ENCODE results near the gene LTA4H. TPM values are rescaled to one million over a fixed set of nuclear protein-coding genes. Genes with fewer than 3 reads are reported as not detected.

The LTA4H gene
- total and polyA plus RNA-seq, 10 of the 15 experiments (the other 5 are each of a cell fraction or from before 2014, with no cell fraction given), result 43.9 to 106 (median 47.3) TPM

DNA sequence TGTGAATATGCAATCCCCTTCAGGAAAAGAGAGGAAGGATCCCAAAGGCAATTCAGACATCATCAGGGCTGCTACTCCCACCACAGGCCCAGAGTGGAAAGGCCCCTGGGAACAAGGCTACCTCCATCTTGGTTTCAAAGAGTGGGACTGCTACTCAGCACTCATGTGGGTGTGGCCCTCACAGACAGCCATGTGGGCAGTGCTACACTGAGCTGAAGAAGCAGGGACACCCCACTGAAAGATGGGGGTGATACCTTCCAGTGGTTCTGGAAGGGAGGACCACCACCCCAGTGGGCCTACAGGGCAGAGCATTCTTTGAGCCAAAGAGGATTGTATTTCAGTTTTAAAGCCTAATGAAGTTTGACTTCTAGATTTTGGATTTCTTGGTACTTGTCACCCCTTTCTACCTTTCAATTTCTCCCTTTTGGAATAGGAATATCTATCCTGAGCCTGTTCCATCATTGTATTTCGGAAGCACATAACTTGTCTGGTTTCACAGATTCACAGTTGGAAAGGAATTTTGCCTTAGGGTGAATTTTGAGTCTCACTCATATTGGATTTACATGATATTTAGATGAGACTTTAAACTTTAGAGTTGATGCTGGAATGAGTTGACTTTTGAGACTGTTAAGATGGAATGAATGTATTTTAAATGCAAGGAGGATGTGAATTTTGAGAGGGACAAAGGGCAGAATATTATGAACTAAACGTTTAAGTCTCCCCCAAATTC lies 16.5 kb upstream of the LTA4H start:
- Histone ChIP-seq H3K79me2 (ENCODE audit: control insufficient read depth, insufficient read depth, low read length) (no peaks in the 10 kb centered on the region), H3K36me3 (ENCODE audit: control insufficient read depth in 2 of 2, insufficient read depth in 2 of 2, low read length in 1 of 2) (no peaks in the 10 kb centered on the region), H3K27ac (ENCODE audit: control insufficient read depth, insufficient read depth) (no peak overlapping the region), H4K20me1 (ENCODE audit: control insufficient read depth, insufficient read depth) (no peaks in the 10 kb centered on the region), H2AFZ (ENCODE audit: control insufficient read depth, low read depth, low read length) (no peak overlapping the region), H3K4me3 (no peak overlapping the region), H3K4me1 (ENCODE audit: control insufficient read depth, insufficient read depth, low read length) (peaks cover 11% of the 10 kb centered on the region), H3K4me2 (ENCODE audit: control insufficient read depth, insufficient read depth) (no peak overlapping the region), H3K9me3 (replicated peaks; ENCODE audit: control insufficient read depth, insufficient read depth, low read length) (no peaks in the 10 kb centered on the region; the same call in 2 of the 3 replicates), H3K9ac (ENCODE audit: control insufficient read depth, insufficient read depth, low read length) (no peak overlapping the region), H3K27me3 (replicated peaks in 1 of 2; ENCODE audit: control insufficient read depth in 2 of 2, insufficient read depth in 2 of 2, low read length in 1 of 2) (no peaks in the 10 kb centered on the region)
- FAIRE-seq, result no peak
- ChIA-PET CTCF (no interaction called here), SMC1A (ENCODE audit: uncharacterized antibody, unreplicated experiment) (no interaction called here), POLR2A (no interaction called here), RAD21 (ENCODE audit: unreplicated experiment) (no interaction called here)
- intact Hi-C loops (cut with micrococcal nuclease; ENCODE audit: unreplicated experiment), result no loop called here
- BruUV-seq (replicated peaks), result no TSS peak
- DNase-seq (ENCODE audit: low read depth, low spot score), result no peak
- ATAC-seq, result no peak
- in situ Hi-C loops (cut with MboI), result no loop called here
- 5% methylated on average over 2 of the region's 2 CpGs for WGBS (ENCODE audit: insufficient coverage, insufficient replicate concordance, low lambda C conversion rate, missing lambda C conversion rate)
- TF ChIP-seq IKZF2 (IDR thresholded peaks at IDR 0.05), result no peak
- TF ChIP-seq MYC (IDR thresholded peaks at IDR 0.05; ENCODE audit: insufficient read depth, insufficient read length, insufficient replicate concordance, low read length, severe bottlenecking), result no peak
- TF ChIP-seq ATF7 (IDR thresholded peaks at IDR 0.05; ENCODE audit: low read depth), result no peak
- no peak for TF ChIP-seq MTA2 (IDR thresholded peaks at IDR 0.05; ENCODE audit: low read depth)
- TF ChIP-seq FOXK2 (IDR thresholded peaks at IDR 0.05), result no peak
- TF ChIP-seq, protein P1, sequence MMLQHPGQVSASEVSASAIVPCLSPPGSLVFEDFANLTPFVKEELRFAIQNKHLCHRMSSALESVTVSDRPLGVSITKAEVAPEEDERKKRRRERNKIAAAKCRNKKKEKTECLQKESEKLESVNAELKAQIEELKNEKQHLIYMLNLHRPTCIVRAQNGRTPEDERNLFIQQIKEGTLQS (IDR thresholded peaks at IDR 0.05; ENCODE audit: borderline replicate concordance, extremely low read depth, low read depth, low read length), result no peak
- TF ChIP-seq RFX5 (IDR thresholded peaks at IDR 0.05; ENCODE audit: low read depth, low read length), result no peak
- TF ChIP-seq ZNF274 (IDR thresholded peaks at IDR 0.05; ENCODE audit: insufficient read depth, insufficient read length), result no peak
- TF ChIP-seq STAT1 (conservative IDR thresholded peaks at IDR 0.05), result no peak
- no peak for TF ChIP-seq POLR2AphosphoS2 (IDR thresholded peaks at IDR 0.05; ENCODE audit: low read depth, low read length)
- TF ChIP-seq LARP7 (IDR thresholded peaks at IDR 0.05), result no peak
- TF ChIP-seq NRF1 (conservative IDR thresholded peaks at IDR 0.05; ENCODE audit: low read depth, low read length), result no peak
- TF ChIP-seq STAT3 (IDR thresholded peaks at IDR 0.05; ENCODE audit: low read depth, low read length), result no peak
- TF ChIP-seq, protein P2, sequence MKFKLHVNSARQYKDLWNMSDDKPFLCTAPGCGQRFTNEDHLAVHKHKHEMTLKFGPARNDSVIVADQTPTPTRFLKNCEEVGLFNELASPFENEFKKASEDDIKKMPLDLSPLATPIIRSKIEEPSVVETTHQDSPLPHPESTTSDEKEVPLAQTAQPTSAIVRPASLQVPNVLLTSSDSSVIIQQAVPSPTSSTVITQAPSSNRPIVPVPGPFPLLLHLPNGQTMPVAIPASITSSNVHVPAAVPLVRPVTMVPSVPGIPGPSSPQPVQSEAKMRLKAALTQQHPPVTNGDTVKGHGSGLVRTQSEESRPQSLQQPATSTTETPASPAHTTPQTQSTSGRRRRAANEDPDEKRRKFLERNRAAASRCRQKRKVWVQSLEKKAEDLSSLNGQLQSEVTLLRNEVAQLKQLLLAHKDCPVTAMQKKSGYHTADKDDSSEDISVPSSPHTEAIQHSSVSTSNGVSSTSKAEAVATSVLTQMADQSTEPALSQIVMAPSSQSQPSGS (IDR thresholded peaks at IDR 0.05; ENCODE audit: low read length), result no peak
- TF ChIP-seq, protein P3, sequence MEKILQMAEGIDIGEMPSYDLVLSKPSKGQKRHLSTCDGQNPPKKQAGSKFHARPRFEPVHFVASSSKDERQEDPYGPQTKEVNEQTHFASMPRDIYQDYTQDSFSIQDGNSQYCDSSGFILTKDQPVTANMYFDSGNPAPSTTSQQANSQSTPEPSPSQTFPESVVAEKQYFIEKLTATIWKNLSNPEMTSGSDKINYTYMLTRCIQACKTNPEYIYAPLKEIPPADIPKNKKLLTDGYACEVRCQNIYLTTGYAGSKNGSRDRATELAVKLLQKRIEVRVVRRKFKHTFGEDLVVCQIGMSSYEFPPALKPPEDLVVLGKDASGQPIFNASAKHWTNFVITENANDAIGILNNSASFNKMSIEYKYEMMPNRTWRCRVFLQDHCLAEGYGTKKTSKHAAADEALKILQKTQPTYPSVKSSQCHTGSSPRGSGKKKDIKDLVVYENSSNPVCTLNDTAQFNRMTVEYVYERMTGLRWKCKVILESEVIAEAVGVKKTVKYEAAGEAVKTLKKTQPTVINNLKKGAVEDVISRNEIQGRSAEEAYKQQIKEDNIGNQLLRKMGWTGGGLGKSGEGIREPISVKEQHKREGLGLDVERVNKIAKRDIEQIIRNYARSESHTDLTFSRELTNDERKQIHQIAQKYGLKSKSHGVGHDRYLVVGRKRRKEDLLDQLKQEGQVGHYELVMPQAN (conservative IDR thresholded peaks at IDR 0.05), result no peak
- TF ChIP-seq, protein P4, sequence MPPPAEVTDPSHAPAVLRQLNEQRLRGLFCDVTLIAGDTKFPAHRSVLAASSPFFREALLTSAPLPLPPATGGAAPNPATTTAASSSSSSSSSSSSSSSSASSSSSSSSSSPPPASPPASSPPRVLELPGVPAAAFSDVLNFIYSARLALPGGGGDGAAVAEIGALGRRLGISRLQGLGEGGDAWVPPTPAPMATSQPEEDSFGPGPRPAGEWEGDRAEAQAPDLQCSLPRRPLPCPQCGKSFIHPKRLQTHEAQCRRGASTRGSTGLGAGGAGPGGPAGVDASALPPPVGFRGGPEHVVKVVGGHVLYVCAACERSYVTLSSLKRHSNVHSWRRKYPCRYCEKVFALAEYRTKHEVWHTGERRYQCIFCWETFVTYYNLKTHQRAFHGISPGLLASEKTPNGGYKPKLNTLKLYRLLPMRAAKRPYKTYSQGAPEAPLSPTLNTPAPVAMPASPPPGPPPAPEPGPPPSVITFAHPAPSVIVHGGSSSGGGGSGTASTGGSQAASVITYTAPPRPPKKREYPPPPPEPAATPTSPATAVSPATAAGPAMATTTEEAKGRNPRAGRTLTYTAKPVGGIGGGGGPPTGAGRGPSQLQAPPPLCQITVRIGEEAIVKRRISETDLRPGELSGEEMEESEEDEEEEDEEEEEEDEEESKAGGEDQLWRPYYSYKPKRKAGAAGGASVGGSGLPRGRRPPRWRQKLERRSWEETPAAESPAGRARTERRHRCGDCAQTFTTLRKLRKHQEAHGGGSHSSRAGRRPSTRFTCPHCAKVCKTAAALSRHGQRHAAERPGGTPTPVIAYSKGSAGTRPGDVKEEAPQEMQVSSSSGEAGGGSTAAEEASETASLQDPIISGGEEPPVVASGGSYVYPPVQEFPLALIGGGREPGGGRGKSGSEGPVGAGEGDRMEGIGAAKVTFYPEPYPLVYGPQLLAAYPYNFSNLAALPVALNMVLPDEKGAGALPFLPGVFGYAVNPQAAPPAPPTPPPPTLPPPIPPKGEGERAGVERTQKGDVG (CRISPR knock-in tag; IDR thresholded peaks at IDR 0.05), result no peak
- TF ChIP-seq FOXM1 (IDR thresholded peaks at IDR 0.05; ENCODE audit: low read depth, low read length), result no peak

All from GM12878 (cell line).